WTC11 (cell line): Measurements from ENCODE around the gene CCSER1. TPM values are rescaled to one million over a fixed set of nuclear protein-coding genes. Genes with fewer than 3 reads are reported as not detected.

Experiments
- ATAC-seq: fragments of 200-7000 bp; cut with Tn5 transposase; 2 replicates; pipeline ENCODE4 v1.10.0; 2021; ENCODE audit warnings: mild to moderate bottlenecking, moderate library complexity
- CTCF ChIA-PET: fragments of 300-600 bp; sonication (Branson Sonifier 250); formaldehyde crosslinking; loops from one replicate; lab custom pipeline; 2021; ENCODE audit warnings: antibody characterized with exemption; lab: Charles Lee
- POLR2A ChIA-PET: fragments of 350-600 bp; sonication (Branson Sonifier 250); formaldehyde crosslinking; loops from one replicate; lab custom pipeline; 2021; ENCODE audit warnings: antibody characterized with exemption; lab: Charles Lee
- DNase-seq: peaks from one replicate; pipeline ENCODE4 v3.0.0; 2021; ENCODE audit warnings: low spot score
- H3K27ac Mint-ChIP-seq: 2 replicates; pipeline ENCODE4 v1.8.0; 2021; ENCODE audit warnings: mixed read lengths
- H3K27me3 Mint-ChIP-seq: 2 replicates; pipeline ENCODE4 v1.8.0; 2021; ENCODE audit warnings: low read depth, mild to moderate bottlenecking, moderate library complexity, mixed read lengths
- H3K36me3 Mint-ChIP-seq: 2 replicates; pipeline ENCODE4 v1.8.0; 2021; ENCODE audit warnings: mixed read lengths
- H3K4me1 Mint-ChIP-seq: 2 replicates; pipeline ENCODE4 v1.8.0; 2022; ENCODE audit warnings: mixed read lengths
- H3K4me3 Mint-ChIP-seq: 2 replicates; pipeline ENCODE4 v1.8.0; 2021; ENCODE audit warnings: mild to moderate bottlenecking, moderate library complexity, mixed read lengths
- H3K9me3 Mint-ChIP-seq: 2 replicates; pipeline ENCODE4 v1.8.0; 2021; ENCODE audit warnings: mixed read lengths
- CBFB ChIP-seq: sonication (generic); formaldehyde crosslinking; IDR thresholded peaks from 2 replicates; pipeline ENCODE4 v1.8.1; 2022; ENCODE audit warnings: mild to moderate bottlenecking, low read depth, missing genetic modification reagents
- FOXP4 ChIP-seq: sonication (generic); formaldehyde crosslinking; IDR thresholded peaks from 2 replicates; pipeline ENCODE4 v1.8.0; 2022; ENCODE audit warnings: mild to moderate bottlenecking, missing genetic modification reagents
- HMGA2 ChIP-seq: fragments of 250-450 bp; sonication (Bioruptor Pico); IDR thresholded peaks from 2 replicates; pipeline ENCODE4 v1.4.0; 2021; ENCODE audit warnings: mild to moderate bottlenecking, moderate library complexity
- KAT7 ChIP-seq: sonication (generic); formaldehyde crosslinking; IDR thresholded peaks from 2 replicates; pipeline ENCODE4 v1.8.1; 2023; ENCODE audit warnings: missing genetic modification reagents, mild to moderate bottlenecking, borderline replicate concordance
- MYBL2 ChIP-seq: sonication (generic); formaldehyde crosslinking; IDR thresholded peaks from 2 replicates; pipeline ENCODE4 v1.8.1; 2023; ENCODE audit warnings: mild to moderate bottlenecking, moderate library complexity, missing genetic modification reagents
- NR2C2 ChIP-seq: sonication (generic); formaldehyde crosslinking; IDR thresholded peaks from 2 replicates; pipeline ENCODE4 v1.8.0; 2022; ENCODE audit warnings: mild to moderate bottlenecking, missing genetic modification reagents
- NR3C1 ChIP-seq: sonication (generic); formaldehyde crosslinking; conservative IDR thresholded peaks from 2 replicates; pipeline ENCODE4 v1.8.1; 2023; ENCODE audit warnings: low read depth, mild to moderate bottlenecking, missing genetic modification reagents
- OVOL2 ChIP-seq: fragments of 250-450 bp; sonication (Bioruptor Pico); IDR thresholded peaks from 2 replicates; pipeline ENCODE4 v1.9.0; 2021; ENCODE audit warnings: mild to moderate bottlenecking, borderline replicate concordance
- SMAD3 ChIP-seq: sonication (generic); formaldehyde crosslinking; IDR thresholded peaks from 2 replicates; pipeline ENCODE4 v1.8.0; 2022; ENCODE audit warnings: missing genetic modification reagents, mild to moderate bottlenecking, borderline replicate concordance
- SP1 ChIP-seq: sonication (generic); formaldehyde crosslinking; conservative IDR thresholded peaks from 2 replicates; pipeline ENCODE4 v1.8.1; 2022; ENCODE audit warnings: missing genetic modification reagents
- ZNF138 ChIP-seq: sonication (generic); formaldehyde crosslinking; conservative IDR thresholded peaks from 2 replicates; pipeline ENCODE4 v1.8.1; 2022; ENCODE audit warnings: mild to moderate bottlenecking, moderate library complexity, missing genetic modification reagents
- ZNF219 ChIP-seq: sonication (generic); formaldehyde crosslinking; IDR thresholded peaks from 2 replicates; pipeline ENCODE4 v1.8.0; 2023; ENCODE audit warnings: missing genetic modification reagents, mild to moderate bottlenecking, borderline replicate concordance
- ZNF317 ChIP-seq: sonication (generic); formaldehyde crosslinking; IDR thresholded peaks from 2 replicates; pipeline ENCODE4 v1.8.1; 2023; ENCODE audit warnings: low read depth, mild to moderate bottlenecking, moderate library complexity, missing genetic modification reagents, borderline replicate concordance
- ZNF396 ChIP-seq: fragments of 250-450 bp; sonication (Bioruptor Pico); IDR thresholded peaks from 2 replicates; pipeline ENCODE4 v1.8.0; 2021; ENCODE audit warnings: mild to moderate bottlenecking, moderate library complexity, borderline replicate concordance
- ZNF512 ChIP-seq: sonication (generic); formaldehyde crosslinking; IDR thresholded peaks from 2 replicates; pipeline ENCODE4 v1.8.1; 2022; ENCODE audit warnings: missing genetic modification reagents, borderline replicate concordance
- total RNA-seq: library from RNA; stranded (reverse); gene quantifications from 3 replicates; pipeline ENCODE4 v1.2.3, GENCODE V29; 2021
- TF ChIP-seq, protein P1 (sequence below): fragments of 250-450 bp; sonication (Bioruptor Pico); IDR thresholded peaks from 2 replicates; pipeline ENCODE4 v1.9.0; 2021; ENCODE audit warnings: mild to moderate bottlenecking, borderline replicate concordance
- TF ChIP-seq, protein P2 (sequence below): fragments of 250-450 bp; sonication (Bioruptor Pico); IDR thresholded peaks from 2 replicates; pipeline ENCODE4 v1.9.0; 2021; ENCODE audit warnings: moderate library complexity, mild to moderate bottlenecking, inconsistent platforms, borderline replicate concordance
- TF ChIP-seq, protein P3 (sequence below): sonication (generic); formaldehyde crosslinking; IDR thresholded peaks from 2 replicates; pipeline ENCODE4 v1.8.1; 2022; ENCODE audit warnings: mild to moderate bottlenecking, missing genetic modification reagents, moderate library complexity, borderline replicate concordance

CCSER1 gene
- total RNA-seq, 1 experiment from 2014 or later: 0.87 TPM

DNA sequence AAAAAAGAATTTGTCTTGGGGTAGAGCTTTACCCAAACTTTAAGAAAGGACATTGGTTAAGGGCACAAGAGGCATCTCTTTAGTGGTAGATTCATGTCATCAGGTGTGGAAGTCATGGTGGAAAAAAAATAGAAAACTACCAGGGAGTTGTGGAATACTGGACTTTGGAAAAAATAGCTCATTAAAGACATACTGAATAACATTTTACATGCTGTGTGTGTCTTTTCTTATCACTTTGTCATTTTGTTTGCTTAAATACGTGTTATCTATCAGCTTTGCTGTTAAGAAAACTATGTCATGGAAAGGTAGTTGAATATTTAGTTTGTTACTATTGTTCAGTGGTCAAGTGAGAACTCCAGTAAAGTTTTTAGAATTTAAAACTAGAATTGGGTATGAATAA lies 147.0 kb downstream of the CCSER1 start (continued):
- TF ChIP-seq, protein P1, sequence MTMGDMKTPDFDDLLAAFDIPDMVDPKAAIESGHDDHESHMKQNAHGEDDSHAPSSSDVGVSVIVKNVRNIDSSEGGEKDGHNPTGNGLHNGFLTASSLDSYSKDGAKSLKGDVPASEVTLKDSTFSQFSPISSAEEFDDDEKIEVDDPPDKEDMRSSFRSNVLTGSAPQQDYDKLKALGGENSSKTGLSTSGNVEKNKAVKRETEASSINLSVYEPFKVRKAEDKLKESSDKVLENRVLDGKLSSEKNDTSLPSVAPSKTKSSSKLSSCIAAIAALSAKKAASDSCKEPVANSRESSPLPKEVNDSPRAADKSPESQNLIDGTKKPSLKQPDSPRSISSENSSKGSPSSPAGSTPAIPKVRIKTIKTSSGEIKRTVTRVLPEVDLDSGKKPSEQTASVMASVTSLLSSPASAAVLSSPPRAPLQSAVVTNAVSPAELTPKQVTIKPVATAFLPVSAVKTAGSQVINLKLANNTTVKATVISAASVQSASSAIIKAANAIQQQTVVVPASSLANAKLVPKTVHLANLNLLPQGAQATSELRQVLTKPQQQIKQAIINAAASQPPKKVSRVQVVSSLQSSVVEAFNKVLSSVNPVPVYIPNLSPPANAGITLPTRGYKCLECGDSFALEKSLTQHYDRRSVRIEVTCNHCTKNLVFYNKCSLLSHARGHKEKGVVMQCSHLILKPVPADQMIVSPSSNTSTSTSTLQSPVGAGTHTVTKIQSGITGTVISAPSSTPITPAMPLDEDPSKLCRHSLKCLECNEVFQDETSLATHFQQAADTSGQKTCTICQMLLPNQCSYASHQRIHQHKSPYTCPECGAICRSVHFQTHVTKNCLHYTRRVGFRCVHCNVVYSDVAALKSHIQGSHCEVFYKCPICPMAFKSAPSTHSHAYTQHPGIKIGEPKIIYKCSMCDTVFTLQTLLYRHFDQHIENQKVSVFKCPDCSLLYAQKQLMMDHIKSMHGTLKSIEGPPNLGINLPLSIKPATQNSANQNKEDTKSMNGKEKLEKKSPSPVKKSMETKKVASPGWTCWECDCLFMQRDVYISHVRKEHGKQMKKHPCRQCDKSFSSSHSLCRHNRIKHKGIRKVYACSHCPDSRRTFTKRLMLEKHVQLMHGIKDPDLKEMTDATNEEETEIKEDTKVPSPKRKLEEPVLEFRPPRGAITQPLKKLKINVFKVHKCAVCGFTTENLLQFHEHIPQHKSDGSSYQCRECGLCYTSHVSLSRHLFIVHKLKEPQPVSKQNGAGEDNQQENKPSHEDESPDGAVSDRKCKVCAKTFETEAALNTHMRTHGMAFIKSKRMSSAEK (CRISPR knock-in tag): no peak
- TF ChIP-seq, protein P2, sequence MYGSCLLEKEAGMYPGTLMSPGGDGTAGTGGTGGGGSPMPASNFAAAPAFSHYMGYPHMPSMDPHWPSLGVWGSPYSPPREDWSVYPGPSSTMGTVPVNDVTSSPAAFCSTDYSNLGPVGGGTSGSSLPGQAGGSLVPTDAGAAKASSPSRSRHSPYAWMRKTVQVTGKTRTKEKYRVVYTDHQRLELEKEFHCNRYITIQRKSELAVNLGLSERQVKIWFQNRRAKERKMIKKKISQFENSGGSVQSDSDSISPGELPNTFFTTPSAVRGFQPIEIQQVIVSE (CRISPR knock-in tag): no peak
- TF ChIP-seq NR3C1 (CRISPR knock-in tag) (no peak), ZNF512 (CRISPR knock-in tag) (no peak), SP1 (no peak), ZNF396 (CRISPR knock-in tag) (no peak), MYBL2 (CRISPR knock-in tag) (no peak), OVOL2 (no peak), ZNF138 (CRISPR knock-in tag) (no peak), SMAD3 (CRISPR knock-in tag) (no peak)
- TF ChIP-seq, protein P3, sequence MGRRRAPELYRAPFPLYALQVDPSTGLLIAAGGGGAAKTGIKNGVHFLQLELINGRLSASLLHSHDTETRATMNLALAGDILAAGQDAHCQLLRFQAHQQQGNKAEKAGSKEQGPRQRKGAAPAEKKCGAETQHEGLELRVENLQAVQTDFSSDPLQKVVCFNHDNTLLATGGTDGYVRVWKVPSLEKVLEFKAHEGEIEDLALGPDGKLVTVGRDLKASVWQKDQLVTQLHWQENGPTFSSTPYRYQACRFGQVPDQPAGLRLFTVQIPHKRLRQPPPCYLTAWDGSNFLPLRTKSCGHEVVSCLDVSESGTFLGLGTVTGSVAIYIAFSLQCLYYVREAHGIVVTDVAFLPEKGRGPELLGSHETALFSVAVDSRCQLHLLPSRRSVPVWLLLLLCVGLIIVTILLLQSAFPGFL (CRISPR knock-in tag): no peak

- no peaks in the 10 kb centered on the region for H3K9me3 Mint-ChIP-seq
- H3K27ac Mint-ChIP-seq: no peak overlapping the region
- no peak overlapping the region for H3K4me3 Mint-ChIP-seq
- H3K27me3 Mint-ChIP-seq: peaks cover 41% of the 10 kb centered on the region
- ChIA-PET POLR2A (no interaction called here), CTCF (no interaction called here)
- ATAC-seq (no peak), DNase-seq (no peak)
- peaks cover 7% of the 10 kb centered on the region for H3K4me1 Mint-ChIP-seq
- no peaks in the 10 kb centered on the region for H3K36me3 Mint-ChIP-seq
- TF ChIP-seq, protein P1 (CRISPR knock-in tag): no peak
- no peak for TF ChIP-seq CBFB (CRISPR knock-in tag)
- TF ChIP-seq FOXP4 (CRISPR knock-in tag): no peak
- no peak for TF ChIP-seq HMGA2
- TF ChIP-seq KAT7: no peak
- no peak for TF ChIP-seq MYBL2 (CRISPR knock-in tag)
- TF ChIP-seq ZNF219 (CRISPR knock-in tag): no peak
- TF ChIP-seq ZNF317 (CRISPR knock-in tag): no peak
- TF ChIP-seq NR2C2 (CRISPR knock-in tag): no peak
Observed at GRCh38 chr4:90280954-90281353, 153.8 kb downstream of the CCSER1 start.
